Measurements from ENCODE around the gene PHACTR1.

DNA sequence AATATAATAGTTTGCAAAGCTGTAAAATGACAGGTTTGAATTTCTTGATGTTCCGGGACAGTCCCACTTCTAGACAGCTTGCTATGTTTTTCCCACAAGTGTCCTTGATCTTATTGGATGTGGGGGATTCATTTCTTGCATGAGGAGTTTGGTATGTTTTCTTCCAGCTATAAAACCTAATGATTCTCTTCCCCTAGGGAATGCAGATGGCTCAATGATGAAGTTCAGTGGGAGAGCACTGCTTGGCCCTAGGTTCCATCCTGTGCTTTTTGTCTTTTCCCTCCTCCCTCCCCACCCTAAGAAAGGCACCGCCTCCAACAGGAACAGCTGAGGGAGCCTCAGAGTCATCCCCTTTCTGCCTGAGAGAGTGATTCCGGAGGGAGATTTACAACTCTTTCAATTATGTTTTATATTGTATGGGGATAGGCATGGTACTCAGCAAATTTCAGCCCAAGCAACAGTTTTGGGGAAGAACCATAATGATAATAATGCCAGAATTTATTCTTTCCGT lies 149.2 kb downstream of the PHACTR1 start:
- TF ChIP-seq, protein P1, sequence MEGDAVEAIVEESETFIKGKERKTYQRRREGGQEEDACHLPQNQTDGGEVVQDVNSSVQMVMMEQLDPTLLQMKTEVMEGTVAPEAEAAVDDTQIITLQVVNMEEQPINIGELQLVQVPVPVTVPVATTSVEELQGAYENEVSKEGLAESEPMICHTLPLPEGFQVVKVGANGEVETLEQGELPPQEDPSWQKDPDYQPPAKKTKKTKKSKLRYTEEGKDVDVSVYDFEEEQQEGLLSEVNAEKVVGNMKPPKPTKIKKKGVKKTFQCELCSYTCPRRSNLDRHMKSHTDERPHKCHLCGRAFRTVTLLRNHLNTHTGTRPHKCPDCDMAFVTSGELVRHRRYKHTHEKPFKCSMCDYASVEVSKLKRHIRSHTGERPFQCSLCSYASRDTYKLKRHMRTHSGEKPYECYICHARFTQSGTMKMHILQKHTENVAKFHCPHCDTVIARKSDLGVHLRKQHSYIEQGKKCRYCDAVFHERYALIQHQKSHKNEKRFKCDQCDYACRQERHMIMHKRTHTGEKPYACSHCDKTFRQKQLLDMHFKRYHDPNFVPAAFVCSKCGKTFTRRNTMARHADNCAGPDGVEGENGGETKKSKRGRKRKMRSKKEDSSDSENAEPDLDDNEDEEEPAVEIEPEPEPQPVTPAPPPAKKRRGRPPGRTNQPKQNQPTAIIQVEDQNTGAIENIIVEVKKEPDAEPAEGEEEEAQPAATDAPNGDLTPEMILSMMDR (IDR thresholded peaks at IDR 0.05): no peak
- TF ChIP-seq POLR2AphosphoS5 (IDR thresholded peaks at IDR 0.05): no peak
